ENCODE data around the gene CYP19A1.

DNA sequence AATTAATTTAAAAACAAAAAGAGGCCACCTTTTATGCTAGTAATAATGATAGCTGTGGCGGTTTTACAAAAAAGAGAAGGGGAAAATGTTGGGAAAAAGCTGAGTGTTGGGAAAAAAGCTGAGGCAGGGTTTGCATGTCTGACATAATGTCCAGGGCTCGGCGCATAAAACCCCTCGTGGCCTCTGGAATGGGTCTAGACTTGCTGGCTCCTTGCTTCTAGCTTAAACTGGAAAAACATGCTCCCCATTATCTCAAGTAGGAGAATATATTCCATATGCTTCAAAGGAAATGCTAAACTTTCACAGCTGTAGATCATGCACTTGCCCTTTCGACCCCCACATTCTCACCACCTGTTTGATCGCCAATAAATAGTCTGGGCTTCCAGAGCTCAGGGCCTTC, 53.0 kb downstream of the CYP19A1 start:
- TF ChIP-seq, protein P1, sequence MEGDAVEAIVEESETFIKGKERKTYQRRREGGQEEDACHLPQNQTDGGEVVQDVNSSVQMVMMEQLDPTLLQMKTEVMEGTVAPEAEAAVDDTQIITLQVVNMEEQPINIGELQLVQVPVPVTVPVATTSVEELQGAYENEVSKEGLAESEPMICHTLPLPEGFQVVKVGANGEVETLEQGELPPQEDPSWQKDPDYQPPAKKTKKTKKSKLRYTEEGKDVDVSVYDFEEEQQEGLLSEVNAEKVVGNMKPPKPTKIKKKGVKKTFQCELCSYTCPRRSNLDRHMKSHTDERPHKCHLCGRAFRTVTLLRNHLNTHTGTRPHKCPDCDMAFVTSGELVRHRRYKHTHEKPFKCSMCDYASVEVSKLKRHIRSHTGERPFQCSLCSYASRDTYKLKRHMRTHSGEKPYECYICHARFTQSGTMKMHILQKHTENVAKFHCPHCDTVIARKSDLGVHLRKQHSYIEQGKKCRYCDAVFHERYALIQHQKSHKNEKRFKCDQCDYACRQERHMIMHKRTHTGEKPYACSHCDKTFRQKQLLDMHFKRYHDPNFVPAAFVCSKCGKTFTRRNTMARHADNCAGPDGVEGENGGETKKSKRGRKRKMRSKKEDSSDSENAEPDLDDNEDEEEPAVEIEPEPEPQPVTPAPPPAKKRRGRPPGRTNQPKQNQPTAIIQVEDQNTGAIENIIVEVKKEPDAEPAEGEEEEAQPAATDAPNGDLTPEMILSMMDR (IDR thresholded peaks at IDR 0.05; ENCODE audit: low read depth, low read length, poor library complexity, severe bottlenecking): no peak
- no peak for TF ChIP-seq EZH2phosphoT487 (IDR thresholded peaks at IDR 0.05; ENCODE audit: borderline replicate concordance, low read length)
